Vagina (tissue), 2 donors: ENCODE measurements around the gene PRSS21.

Source experiments
- CTCF ChIP-seq, 3 experiments: fragments of 450-650 bp in 2 of 3; fragments of 200-600 bp in 1 of 3; sonication (generic) in 1 of 3; IDR thresholded peaks; one replicate each; pipeline ENCODE4 v1.5.1; 2017 to 2019; ENCODE audit warnings: antibody characterized with exemption in 3 of 3, mild to moderate bottlenecking in 2 of 3, moderate library complexity in 2 of 3
- POLR2A ChIP-seq, 2 donors: fragments of 450-650 bp; IDR thresholded peaks; one replicate each; pipeline ENCODE4 v1.6.1; 2017; ENCODE audit warnings: antibody characterized with exemption in 2 of 2, mild to moderate bottlenecking in 2 of 2, moderate library complexity in 2 of 2

GRCh38 chr16:2810651-2811050 lies 6.4 kb upstream of the PRSS21 start:
- TF ChIP-seq CTCF (IDR thresholded peaks at IDR 0.05): no peak
- no peak for TF ChIP-seq POLR2A (IDR thresholded peaks at IDR 0.05)
